B cell (primary cell): ENCODE measurements around the gene FOXE3. TPM values are rescaled to one million over a fixed set of nuclear protein-coding genes. Genes with fewer than 3 reads are reported as not detected.

Experiments used
- ATAC-seq: fragments of 200-7000 bp; cut with Tn5 transposase; one replicate; pipeline ENCODE4 v1.10.0; 2021; ENCODE audit warnings: low read depth, mild to moderate bottlenecking, moderate number of reproducible peaks, moderate library complexity
- CTCF ChIA-PET: fragments of 350-600 bp; sonication (Branson Sonifier 250); formaldehyde crosslinking; loops from one replicate; lab custom pipeline; 2021; ENCODE audit warnings: antibody characterized with exemption, inconsistent platforms; lab: Charles Lee
- POLR2A ChIA-PET: fragments of 350-600 bp; sonication (Branson Sonifier 250); formaldehyde crosslinking; loops from one replicate; lab custom pipeline; 2021; ENCODE audit warnings: antibody characterized with exemption; lab: Charles Lee
- DNase-seq: peaks from one replicate; pipeline ENCODE4 v3.0.0; 2013
- H2AFZ ChIP-seq: 2 replicates; pipeline ENCODE4 v1.6.1; 2012; ENCODE audit warnings: mild to moderate bottlenecking, low read depth, low read length; ENCODE audit not compliant: insufficient read depth, poor library complexity, severe bottlenecking
- H3K27ac ChIP-seq, 2 donors: 1 replicate in 1 of 2; 2 replicates in 1 of 2; pipeline ENCODE4 v1.5.1; 2012 to 2013; ENCODE audit warnings: low read length in 2 of 2, mild to moderate bottlenecking in 2 of 2, moderate library complexity in 1 of 2
- H3K27me3 ChIP-seq, 4 experiments: fragments of 200-600 bp in 1 of 4; sonication (generic) in 1 of 4; replicated peaks in 1 of 4; 1 replicate in 2 of 4; 2 replicates in 2 of 4; pipeline versions ENCODE4 v1.6.1 to v1.7.0; 2013 to 2016; ENCODE audit warnings: low read length in 3 of 4, mild to moderate bottlenecking in 2 of 4, mixed read lengths in 1 of 4, moderate library complexity in 1 of 4; ENCODE audit not compliant: insufficient read depth in 4 of 4, control insufficient read depth in 3 of 4; ENCODE audit errors: control extremely low read depth in 1 of 4
- H3K36me3 ChIP-seq, 2 experiments: replicated peaks in 1 of 2; 1 replicate in 1 of 2; 2 replicates in 1 of 2; pipeline versions ENCODE4 v1.6.1 to v1.7.1; 2013; ENCODE audit warnings: low read length in 1 of 2; ENCODE audit not compliant: insufficient read depth in 2 of 2, control insufficient read depth in 1 of 2; ENCODE audit errors: control extremely low read depth in 1 of 2, extremely low read depth in 1 of 2
- H3K4me1 ChIP-seq, 2 donors: fragments of 200-600 bp in 1 of 2; sonication (generic) in 1 of 2; 1 replicate in 1 of 2; 2 replicates in 1 of 2; pipeline versions ENCODE4 v1.5.1 to v1.6.1; 2013 to 2017; ENCODE audit warnings: low read length in 2 of 2; ENCODE audit not compliant: control insufficient read depth in 2 of 2, insufficient read depth in 2 of 2
- H3K4me2 ChIP-seq: replicated peaks from 2 replicates; pipeline ENCODE3; 2012; ENCODE audit warnings: mild to moderate bottlenecking, low read depth, low read length; ENCODE audit not compliant: poor library complexity, severe bottlenecking
- H3K4me3 ChIP-seq, 5 experiments: fragments of 200-600 bp in 1 of 5; sonication (generic) in 1 of 5; 1 replicate in 3 of 5; 2 replicates in 2 of 5; pipeline versions ENCODE4 v1.5.1 to v1.7.0; 2011 to 2016; ENCODE audit warnings: low read length in 4 of 5, mild to moderate bottlenecking in 4 of 5, low read depth in 2 of 5, control low read depth in 1 of 5, moderate library complexity in 1 of 5; ENCODE audit not compliant: insufficient read depth in 1 of 5; ENCODE audit errors: control extremely low read depth in 1 of 5, extremely low read depth in 1 of 5
- H3K79me2 ChIP-seq: fragments of 200-600 bp; sonication (generic); one replicate; pipeline ENCODE4 v1.6.0; 2016; ENCODE audit warnings: low read length; ENCODE audit not compliant: control insufficient read depth, insufficient read depth
- H3K9ac ChIP-seq: fragments of 200-600 bp; sonication (generic); 2 replicates; pipeline ENCODE4 v1.6.1; 2017; ENCODE audit warnings: mild to moderate bottlenecking, low read length, moderate library complexity
- H3K9me3 ChIP-seq, 3 donors: one replicate each; pipeline versions ENCODE4 v1.6.1 to v1.7.1; 2013; ENCODE audit warnings: low read length in 2 of 3; ENCODE audit not compliant: control insufficient read depth in 2 of 3, insufficient read depth in 1 of 3; ENCODE audit errors: control extremely low read depth in 1 of 3
- H4K20me1 ChIP-seq: 2 replicates; pipeline ENCODE4 v1.6.0; 2012; ENCODE audit warnings: mild to moderate bottlenecking, low read length; ENCODE audit not compliant: insufficient read depth, control insufficient read depth, poor library complexity, severe bottlenecking
- H3K27ac Mint-ChIP-seq: one replicate; pipeline ENCODE4 v1.8.0; 2021; ENCODE audit warnings: mixed read lengths
- H3K27me3 Mint-ChIP-seq: one replicate; pipeline ENCODE4 v1.8.0; 2021; ENCODE audit warnings: mixed read lengths
- H3K4me1 Mint-ChIP-seq: one replicate; pipeline ENCODE4 v1.8.0; 2021; ENCODE audit warnings: mixed read lengths
- H3K4me3 Mint-ChIP-seq: one replicate; pipeline ENCODE4 v1.8.0; 2021; ENCODE audit warnings: mixed read lengths
- H3K9me3 Mint-ChIP-seq: one replicate; pipeline ENCODE4 v1.8.0; 2022; ENCODE audit warnings: mixed read lengths; ENCODE audit not compliant: insufficient read depth
- EZH2 ChIP-seq: IDR thresholded peaks from 2 replicates; pipeline ENCODE4 v1.6.1; 2012; ENCODE audit warnings: borderline replicate concordance, low read depth, mild to moderate bottlenecking, moderate library complexity, low read length; ENCODE audit not compliant: insufficient read depth, poor library complexity, severe bottlenecking
- WGBS: methylation state at CpG from one replicate; pipeline ENCODE4 v1.1.5; 2013; ENCODE audit warnings: missing lambda C conversion rate; ENCODE audit not compliant: insufficient coverage; 5-methylcytosine and 5-hydroxymethylcytosine counted together
- intact Hi-C: fragments of 100-400 bp; cut with micrococcal nuclease; formaldehyde crosslinking; loops from one replicate; pipeline ENCODE4 v1.10.0; 2022
- polyA plus RNA-seq: library from polyadenylated mRNA; depleted of rRNA; stranded (reverse); fragments of >200 nt; gene quantifications from 2 replicates; pipeline ENCODE4 v1.2.3, GENCODE V29; 2012
- total RNA-seq, 2 donors: library from RNA; stranded (reverse); fragments of 120-200 nt in 1 of 2; gene quantifications; 1 replicate in 1 of 2; 2 replicates in 1 of 2; pipeline versions ENCODE4 v1.2.3 to v1.2.4, GENCODE V29; 2013 to 2022
- TF ChIP-seq, protein P1 (sequence below): fragments of 200-600 bp; IDR thresholded peaks from one replicate; pipeline ENCODE4 v1.8.0; 2022; ENCODE audit warnings: antibody characterized with exemption, mild to moderate bottlenecking

The FOXE3 gene
- total and polyA plus RNA-seq, 2 donors (not counting 1 experiment from before 2014, with no cell fraction given), result not detected

DNA sequence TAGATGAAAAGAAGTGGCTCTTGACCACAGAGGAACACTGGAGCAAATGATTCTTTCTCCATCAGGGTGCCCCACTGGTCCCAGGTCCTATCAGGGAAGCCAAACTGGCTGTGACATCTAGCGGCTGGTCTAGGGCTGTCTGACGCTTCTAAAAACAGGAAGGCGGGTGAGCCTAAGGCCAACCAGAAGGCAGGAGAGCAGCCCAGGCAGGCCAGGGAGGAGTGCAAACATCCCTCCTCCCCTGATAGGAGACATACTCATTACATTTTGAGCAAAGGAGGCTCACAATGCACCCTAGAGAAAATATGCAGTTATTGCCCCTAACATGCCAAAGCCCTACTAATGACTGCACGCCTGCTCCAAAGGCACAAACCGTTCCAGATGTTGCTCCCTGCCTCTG is 10.4 kb upstream of the FOXE3 start:
- POLR2A ChIA-PET, result no interaction called here
- Histone ChIP-seq H2AFZ (no peak overlapping the region), H4K20me1 (no peaks in the 10 kb centered on the region), H3K4me2 (no peak overlapping the region), H3K4me1 (no peaks in the 10 kb centered on the region), H3K79me2 (no peaks in the 10 kb centered on the region), H3K27ac (no peak overlapping the region), H3K36me3 (no peaks in the 10 kb centered on the region), H3K9me3 (no peaks in the 10 kb centered on the region), H3K4me3 (no peak overlapping the region), H3K27me3 (peaks cover 0 to 5% (median 0%) of the 10 kb centered on the region in 4 experiments), H3K9ac (no peak overlapping the region)
- TF ChIP-seq, protein P1, sequence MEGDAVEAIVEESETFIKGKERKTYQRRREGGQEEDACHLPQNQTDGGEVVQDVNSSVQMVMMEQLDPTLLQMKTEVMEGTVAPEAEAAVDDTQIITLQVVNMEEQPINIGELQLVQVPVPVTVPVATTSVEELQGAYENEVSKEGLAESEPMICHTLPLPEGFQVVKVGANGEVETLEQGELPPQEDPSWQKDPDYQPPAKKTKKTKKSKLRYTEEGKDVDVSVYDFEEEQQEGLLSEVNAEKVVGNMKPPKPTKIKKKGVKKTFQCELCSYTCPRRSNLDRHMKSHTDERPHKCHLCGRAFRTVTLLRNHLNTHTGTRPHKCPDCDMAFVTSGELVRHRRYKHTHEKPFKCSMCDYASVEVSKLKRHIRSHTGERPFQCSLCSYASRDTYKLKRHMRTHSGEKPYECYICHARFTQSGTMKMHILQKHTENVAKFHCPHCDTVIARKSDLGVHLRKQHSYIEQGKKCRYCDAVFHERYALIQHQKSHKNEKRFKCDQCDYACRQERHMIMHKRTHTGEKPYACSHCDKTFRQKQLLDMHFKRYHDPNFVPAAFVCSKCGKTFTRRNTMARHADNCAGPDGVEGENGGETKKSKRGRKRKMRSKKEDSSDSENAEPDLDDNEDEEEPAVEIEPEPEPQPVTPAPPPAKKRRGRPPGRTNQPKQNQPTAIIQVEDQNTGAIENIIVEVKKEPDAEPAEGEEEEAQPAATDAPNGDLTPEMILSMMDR, result no peak
- TF ChIP-seq EZH2, result no peak
- ATAC-seq (no peak), DNase-seq (no peak)
- WGBS, result 71% methylated on average over 4 of the region's 5 CpGs
- CTCF ChIA-PET, result no interaction called here
- H3K27me3 Mint-ChIP-seq, result peaks cover 47% of the 10 kb centered on the region
- H3K4me3 Mint-ChIP-seq, result no peak overlapping the region
- intact Hi-C loops, result no loop called here
- no peak overlapping the region for H3K27ac Mint-ChIP-seq
- H3K4me1 Mint-ChIP-seq, result no peaks in the 10 kb centered on the region
- H3K9me3 Mint-ChIP-seq, result no peaks in the 10 kb centered on the region

GRCh38 chr1:47406966-47407365 is 9.1 kb upstream of the FOXE3 start:
- no peak overlapping the region for H3K4me2 ChIP-seq
- no peaks in the 10 kb centered on the region for H4K20me1 ChIP-seq
- no peak for ATAC-seq
- CTCF ChIA-PET, result no interaction called here
- POLR2A ChIA-PET, result interaction anchor here (0.7 kb wide), 1 partner anchor 33 kb away, joined by 3 read pairs; no protein-coding TSS in a partner anchor
- intact Hi-C loops, result no loop called here
- H3K9me3 Mint-ChIP-seq, result no peaks in the 10 kb centered on the region
- H3K4me1 ChIP-seq, result no peaks in the 10 kb centered on the region
- H3K36me3 ChIP-seq, result no peaks in the 10 kb centered on the region
- H2AFZ ChIP-seq, result no peak overlapping the region
- no peaks in the 10 kb centered on the region for H3K4me1 Mint-ChIP-seq
- H3K9ac ChIP-seq, result no peak overlapping the region
- no peak overlapping the region for H3K4me3 ChIP-seq
- no peak overlapping the region for H3K27ac Mint-ChIP-seq
- H3K4me3 Mint-ChIP-seq, result no peak overlapping the region
- TF ChIP-seq, protein P1, result no peak
- TF ChIP-seq EZH2, result no peak
- no CpG with 5 or more reads among the region's 5 CpGs for WGBS
- H3K27me3 ChIP-seq, result peaks cover 0 to 9% (median 0%) of the 10 kb centered on the region in 4 experiments
- no peak overlapping the region for H3K27ac ChIP-seq
- no peaks in the 10 kb centered on the region for H3K9me3 ChIP-seq
- H3K79me2 ChIP-seq, result no peaks in the 10 kb centered on the region
- H3K27me3 Mint-ChIP-seq, result peaks cover 49% of the 10 kb centered on the region
- DNase-seq, result no peak
